AG04450 (cell line): ENCODE measurements around the gene CD46. TPM values are rescaled to one million over a fixed set of nuclear protein-coding genes. Genes with fewer than 3 reads are reported as not detected.

Source experiments
- CTCF ChIA-PET: fragments of 300-600, 350-600 bp; formaldehyde crosslinking; extraction: SDS; loops from one replicate; lab custom pipeline; 2022; ENCODE audit warnings: antibody characterized with exemption, inconsistent platforms; lab: Charles Lee
- POLR2A ChIA-PET: fragments of 350-600 bp; formaldehyde crosslinking; extraction: SDS; loops from one replicate; lab custom pipeline; 2021; ENCODE audit warnings: antibody characterized with exemption, inconsistent platforms; lab: Yijun Ruan, JAX
- DNase-seq: peaks from one replicate; pipeline ENCODE4 v3.0.0-alpha.2; 2011; ENCODE audit warnings: low read depth, low spot score
- H3K27ac ChIP-seq: one replicate; pipeline ENCODE4 v1.5.1; 2012; ENCODE audit warnings: low read depth, low read length, control low read depth
- H3K27me3 ChIP-seq: one replicate; pipeline ENCODE4 v1.6.0; 2012; ENCODE audit warnings: low read length; ENCODE audit not compliant: control insufficient read depth, insufficient read depth
- H3K4me3 ChIP-seq: 2 replicates; pipeline ENCODE4 v1.5.1; 2011; ENCODE audit warnings: mild to moderate bottlenecking, low read depth, low read length, control low read depth
- H3K9me3 ChIP-seq: 2 replicates; pipeline ENCODE4 v1.5.1; 2012; ENCODE audit warnings: low read length; ENCODE audit not compliant: control insufficient read depth, insufficient read depth
- CTCF ChIP-seq: IDR thresholded peaks from 2 replicates; pipeline ENCODE4 v1.5.1; 2011; ENCODE audit warnings: low read depth, low read length, control low read depth, inconsistent platforms
- polyA plus RNA-seq: library from polyadenylated mRNA; depleted of rRNA; stranded (reverse); fragments of >200 nt; gene quantifications from 2 replicates; pipeline ENCODE4 v1.2.3, GENCODE V29; 2011

Gene CD46
- polyA plus RNA-seq, 1 experiment, result 148 TPM

GRCh38 chr1:207824691-207825408 is 73.0 kb downstream of the CD46 start:
- H3K9me3 ChIP-seq, result no peaks in the 10 kb centered on the region
- no peaks in the 10 kb centered on the region for H3K27me3 ChIP-seq
- no peak for TF ChIP-seq CTCF
- ChIA-PET CTCF (interaction anchor here (1.0 to 7.4 kb wide), 14 partner anchors 11 to 139 kb away, joined by 3 to 80 read pairs (median 12); no protein-coding TSS in a partner anchor), POLR2A (interaction anchor here (1.0 to 1.8 kb wide), 3 partner anchors 19 to 44 kb away, joined by 3 to 8 read pairs (median 4); no protein-coding TSS in a partner anchor)
- H3K4me3 ChIP-seq, result no peak overlapping the region
- H3K27ac ChIP-seq, result peak overlapping the region; percentile 40
- no peak for DNase-seq

GRCh38 chr1:207825409-207825695 is 73.5 kb downstream of the CD46 start:
- ChIA-PET POLR2A (interaction anchor here (1.0 kb wide), 1 partner anchor 37 kb away, joined by 3 read pairs; no protein-coding TSS in a partner anchor), CTCF (interaction anchor here (1.0 to 7.4 kb wide), 6 partner anchors 14 to 138 kb away, joined by 5 to 80 read pairs (median 24); no protein-coding TSS in a partner anchor)
- no peak for TF ChIP-seq CTCF
- no peaks in the 10 kb centered on the region for H3K27me3 ChIP-seq
- H3K9me3 ChIP-seq, result no peaks in the 10 kb centered on the region
- DNase-seq, result no peak
- no peak overlapping the region for H3K4me3 ChIP-seq
- H3K27ac ChIP-seq, result peak overlapping the region; percentile 40

GRCh38 chr1:207825719-207826556 is 74.1 kb downstream of the CD46 start:
- no peaks in the 10 kb centered on the region for H3K9me3 ChIP-seq
- H3K27ac ChIP-seq, result peak overlapping the region; percentile 40
- no peak for DNase-seq
- H3K27me3 ChIP-seq, result no peaks in the 10 kb centered on the region
- no peak overlapping the region for H3K4me3 ChIP-seq
- POLR2A ChIA-PET, result interaction anchor here (1.0 kb wide), 1 partner anchor 36 kb away, joined by 3 read pairs; no protein-coding TSS in a partner anchor
- CTCF ChIA-PET, result interaction anchor here (0.7 to 7.4 kb wide), 6 partner anchors 14 to 149 kb away, joined by 3 to 80 read pairs (median 24); no protein-coding TSS in a partner anchor
- no peak for TF ChIP-seq CTCF

GRCh38 chr1:207826557-207827487 is 75.0 kb downstream of the CD46 start:
- DNase-seq, result no peak
- Histone ChIP-seq H3K9me3 (no peaks in the 10 kb centered on the region), H3K27ac (peak overlapping the region; percentile 57)

More at GRCh38 chr1:207826557-207827487, 75.0 kb downstream of the CD46 start:
- ChIA-PET POLR2A (no interaction called here), CTCF (interaction anchor here (0.7 to 7.4 kb wide), 12 partner anchors 8 to 148 kb away, joined by 3 to 80 read pairs (median 6); no protein-coding TSS in a partner anchor)
- H3K4me3 ChIP-seq, result no peak overlapping the region
- H3K27me3 ChIP-seq, result no peaks in the 10 kb centered on the region
- no peak for TF ChIP-seq CTCF
